Osteocyte (in vitro differentiated cells): ENCODE measurements around the gene FGF4. TPM values are rescaled to one million over a fixed set of nuclear protein-coding genes. Genes with fewer than 3 reads are reported as not detected.

Experiments
- DNase-seq: peaks from one replicate; pipeline ENCODE4 v3.0.0; 2021; ENCODE audit warnings: mixed read lengths; ENCODE audit not compliant: unreplicated experiment; ENCODE audit errors: extremely low spot score
- H3K27ac Mint-ChIP-seq: one replicate; pipeline ENCODE4 v1.8.0; 2021; ENCODE audit warnings: mild to moderate bottlenecking, mixed read lengths; ENCODE audit not compliant: unreplicated experiment
- H3K27me3 Mint-ChIP-seq: one replicate; pipeline ENCODE4 v1.8.0; 2021; ENCODE audit warnings: mixed read lengths; ENCODE audit not compliant: unreplicated experiment
- H3K36me3 Mint-ChIP-seq: one replicate; pipeline ENCODE4 v1.8.0; 2021; ENCODE audit warnings: mixed read lengths; ENCODE audit not compliant: unreplicated experiment
- H3K4me1 Mint-ChIP-seq: one replicate; pipeline ENCODE4 v1.8.0; 2021; ENCODE audit warnings: mixed read lengths; ENCODE audit not compliant: unreplicated experiment
- H3K4me3 Mint-ChIP-seq: one replicate; pipeline ENCODE4 v1.8.0; 2021; ENCODE audit warnings: mild to moderate bottlenecking, moderate library complexity, mixed read lengths; ENCODE audit not compliant: unreplicated experiment
- H3K9me3 Mint-ChIP-seq: one replicate; pipeline ENCODE4 v1.8.0; 2021; ENCODE audit warnings: mixed read lengths; ENCODE audit not compliant: unreplicated experiment
- CTCF ChIP-seq: fragments of 200-600 bp; sonication (generic); IDR thresholded peaks from 2 replicates; pipeline ENCODE4 v1.5.0; 2021; ENCODE audit warnings: antibody characterized with exemption, mild to moderate bottlenecking, moderate library complexity
- total RNA-seq: library from RNA; stranded (reverse); gene quantifications from 2 replicates; pipeline ENCODE4 v1.2.1, GENCODE V29; 2021

Gene FGF4
- total RNA-seq, 1 donor from 2014 or later = 0.40 TPM

GRCh38 chr11:69787906-69788305 lies 12.8 kb upstream of the FGF4 start:
- no peak for DNase-seq
- H3K27me3 Mint-ChIP-seq = peaks cover 8% of the 10 kb centered on the region
- H3K9me3 Mint-ChIP-seq = no peaks in the 10 kb centered on the region
- TF ChIP-seq CTCF = no peak
- H3K4me3 Mint-ChIP-seq = no peak overlapping the region
- H3K36me3 Mint-ChIP-seq = no peaks in the 10 kb centered on the region
- peaks cover 8% of the 10 kb centered on the region for H3K4me1 Mint-ChIP-seq
- no peak overlapping the region for H3K27ac Mint-ChIP-seq

- no peak overlapping the region for H3K4me3 Mint-ChIP-seq
- H3K27ac Mint-ChIP-seq = no peak overlapping the region
- peaks cover 8% of the 10 kb centered on the region for H3K4me1 Mint-ChIP-seq
- TF ChIP-seq CTCF = no peak
- no peaks in the 10 kb centered on the region for H3K9me3 Mint-ChIP-seq
- DNase-seq = no peak
- H3K27me3 Mint-ChIP-seq = peaks cover 8% of the 10 kb centered on the region
- no peaks in the 10 kb centered on the region for H3K36me3 Mint-ChIP-seq
Measured at GRCh38 chr11:69787457-69787856, 12.3 kb upstream of the FGF4 start.

GRCh38 chr11:69781241-69781640 lies 6.1 kb upstream of the FGF4 start:
- Mint-ChIP-seq H3K9me3 (no peaks in the 10 kb centered on the region), H3K4me3 (no peak overlapping the region), H3K27me3 (peaks cover 44% of the 10 kb centered on the region), H3K36me3 (no peaks in the 10 kb centered on the region), H3K4me1 (no peaks in the 10 kb centered on the region), H3K27ac (no peak overlapping the region)
- no peak for TF ChIP-seq CTCF
- DNase-seq = no peak

- Mint-ChIP-seq H3K9me3 (no peaks in the 10 kb centered on the region), H3K27me3 (peaks cover 49% of the 10 kb centered on the region), H3K36me3 (no peaks in the 10 kb centered on the region), H3K4me3 (no peak overlapping the region), H3K27ac (no peak overlapping the region), H3K4me1 (no peaks in the 10 kb centered on the region)
- TF ChIP-seq CTCF = no peak
- DNase-seq = no peak
Measured at GRCh38 chr11:69778373-69778772, 3.2 kb upstream of the FGF4 start.

GRCh38 chr11:69774354-69775162 lies 583 bp downstream of the FGF4 start:
- TF ChIP-seq CTCF = no peak
- no peak for DNase-seq
- H3K27me3 Mint-ChIP-seq = peaks cover 64% of the 10 kb centered on the region

More at GRCh38 chr11:69774354-69775162, 583 bp downstream of the FGF4 start:
- H3K36me3 Mint-ChIP-seq = peaks cover 2% of the 10 kb centered on the region
- no peaks in the 10 kb centered on the region for H3K4me1 Mint-ChIP-seq
- no peak overlapping the region for H3K4me3 Mint-ChIP-seq
- H3K27ac Mint-ChIP-seq = no peak overlapping the region
- H3K9me3 Mint-ChIP-seq = peaks cover 1% of the 10 kb centered on the region
